Measurements from ENCODE around the gene PIEZO2. TPM values are rescaled to one million over a fixed set of nuclear protein-coding genes. Genes with fewer than 3 reads are reported as not detected.

The PIEZO2 gene
- polyA plus RNA-seq, 1 donor (not counting 4 experiments of a cell fraction or from before 2014, with no cell fraction given) = not detected

- Histone ChIP-seq H3K27ac (ENCODE audit: control insufficient read depth, insufficient read depth, low read length) (no peak overlapping the region), H3K9ac (ENCODE audit: control insufficient read depth, extremely low read depth, insufficient read depth, low read length) (no peak overlapping the region), H3K4me2 (ENCODE audit: control insufficient read depth, extremely low read depth, insufficient read depth, low read depth, low read length) (no peak overlapping the region), H3K4me1 (ENCODE audit: control insufficient read depth, extremely low read depth, insufficient read depth, low read length) (no peaks in the 10 kb centered on the region), H3K4me3 (ENCODE audit: control insufficient read depth in 2 of 3, extremely low read depth in 1 of 3, insufficient read depth in 2 of 3, low read depth in 1 of 3, low read length in 3 of 3) (no peak overlapping the region), H3K27me3 (ENCODE audit: control insufficient read depth, extremely low read depth, insufficient read depth, low read length) (no peaks in the 10 kb centered on the region), H3K79me2 (ENCODE audit: control insufficient read depth, insufficient read depth, low read length) (no peaks in the 10 kb centered on the region), H3K9me3 (ENCODE audit: control insufficient read depth, low read depth, low read length) (no peaks in the 10 kb centered on the region), H2AFZ (ENCODE audit: control insufficient read depth, low read length) (no peak overlapping the region), H4K20me1 (ENCODE audit: control insufficient read depth, extremely low read depth, insufficient read depth, low read length) (no peaks in the 10 kb centered on the region), H3K9me1 (ENCODE audit: control insufficient read depth, extremely low read depth, insufficient read depth, low read length) (no peaks in the 10 kb centered on the region), H3K36me3 (ENCODE audit: control insufficient read depth in 2 of 2, extremely low read depth in 1 of 2, insufficient read depth in 2 of 2, low read length in 2 of 2) (no peaks in the 10 kb centered on the region)
- FAIRE-seq (no peak), DNase-seq (ENCODE audit: low read depth, low spot score) (no peak)
- TF ChIP-seq, protein P1, sequence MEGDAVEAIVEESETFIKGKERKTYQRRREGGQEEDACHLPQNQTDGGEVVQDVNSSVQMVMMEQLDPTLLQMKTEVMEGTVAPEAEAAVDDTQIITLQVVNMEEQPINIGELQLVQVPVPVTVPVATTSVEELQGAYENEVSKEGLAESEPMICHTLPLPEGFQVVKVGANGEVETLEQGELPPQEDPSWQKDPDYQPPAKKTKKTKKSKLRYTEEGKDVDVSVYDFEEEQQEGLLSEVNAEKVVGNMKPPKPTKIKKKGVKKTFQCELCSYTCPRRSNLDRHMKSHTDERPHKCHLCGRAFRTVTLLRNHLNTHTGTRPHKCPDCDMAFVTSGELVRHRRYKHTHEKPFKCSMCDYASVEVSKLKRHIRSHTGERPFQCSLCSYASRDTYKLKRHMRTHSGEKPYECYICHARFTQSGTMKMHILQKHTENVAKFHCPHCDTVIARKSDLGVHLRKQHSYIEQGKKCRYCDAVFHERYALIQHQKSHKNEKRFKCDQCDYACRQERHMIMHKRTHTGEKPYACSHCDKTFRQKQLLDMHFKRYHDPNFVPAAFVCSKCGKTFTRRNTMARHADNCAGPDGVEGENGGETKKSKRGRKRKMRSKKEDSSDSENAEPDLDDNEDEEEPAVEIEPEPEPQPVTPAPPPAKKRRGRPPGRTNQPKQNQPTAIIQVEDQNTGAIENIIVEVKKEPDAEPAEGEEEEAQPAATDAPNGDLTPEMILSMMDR (optimal IDR thresholded peaks at IDR 0.05 in 1 of 3, IDR thresholded peaks at IDR 0.05 in 1 of 3, conservative IDR thresholded peaks at IDR 0.05 in 1 of 3; ENCODE audit: extremely low read depth in 1 of 3, insufficient read depth in 2 of 3, low read length in 3 of 3) = no peak
- TF ChIP-seq EZH2 (IDR thresholded peaks at IDR 0.05; ENCODE audit: low read length) = no peak
- dilution Hi-C loops (cut with MboI; ENCODE audit: extremely low pct_ligation_motif_present, low sequenced_read_pairs) = no loop called here
These were observed 284.6 kb downstream of the PIEZO2 start for GRCh38 chr18:10864722-10865121.

- Histone ChIP-seq H3K4me1 (ENCODE audit: control insufficient read depth, extremely low read depth, insufficient read depth, low read length) (no peaks in the 10 kb centered on the region), H4K20me1 (ENCODE audit: control insufficient read depth, extremely low read depth, insufficient read depth, low read length) (no peaks in the 10 kb centered on the region), H3K27ac (ENCODE audit: control insufficient read depth, insufficient read depth, low read length) (no peak overlapping the region), H3K4me3 (ENCODE audit: control insufficient read depth in 2 of 3, extremely low read depth in 1 of 3, insufficient read depth in 2 of 3, low read depth in 1 of 3, low read length in 3 of 3) (no peak overlapping the region), H3K4me2 (ENCODE audit: control insufficient read depth, extremely low read depth, insufficient read depth, low read depth, low read length) (no peak overlapping the region), H3K27me3 (ENCODE audit: control insufficient read depth, extremely low read depth, insufficient read depth, low read length) (no peaks in the 10 kb centered on the region), H3K79me2 (ENCODE audit: control insufficient read depth, insufficient read depth, low read length) (no peaks in the 10 kb centered on the region), H2AFZ (ENCODE audit: control insufficient read depth, low read length) (no peak overlapping the region), H3K9ac (ENCODE audit: control insufficient read depth, extremely low read depth, insufficient read depth, low read length) (no peak overlapping the region), H3K9me3 (ENCODE audit: control insufficient read depth, low read depth, low read length) (no peaks in the 10 kb centered on the region), H3K9me1 (ENCODE audit: control insufficient read depth, extremely low read depth, insufficient read depth, low read length) (no peaks in the 10 kb centered on the region), H3K36me3 (ENCODE audit: control insufficient read depth in 2 of 2, extremely low read depth in 1 of 2, insufficient read depth in 2 of 2, low read length in 2 of 2) (no peaks in the 10 kb centered on the region)
- DNase-seq (ENCODE audit: low read depth, low spot score) (no peak), FAIRE-seq (no peak)
- no peak for TF ChIP-seq EZH2 (IDR thresholded peaks at IDR 0.05; ENCODE audit: low read length)
- TF ChIP-seq, protein P1 (optimal IDR thresholded peaks at IDR 0.05 in 1 of 3, IDR thresholded peaks at IDR 0.05 in 1 of 3, conservative IDR thresholded peaks at IDR 0.05 in 1 of 3; ENCODE audit: extremely low read depth in 1 of 3, insufficient read depth in 2 of 3, low read length in 3 of 3) = no peak
- dilution Hi-C loops (cut with MboI; ENCODE audit: extremely low pct_ligation_motif_present, low sequenced_read_pairs) = no loop called here
These were observed 286.3 kb downstream of the PIEZO2 start for GRCh38 chr18:10863026-10863425.

All from keratinocyte (primary cell).